Stimulated activated CD8-positive, alpha-beta memory T cell treated with anti-CD3 and anti-CD28 coated beads, Interleukin-7, amount 100 ng/mL, for 1 hour (primary cell): ENCODE results near the gene RANBP10.
"Not testable (repeated sequence)": the region's sequence is repeated elsewhere in the genome, so short reads cannot be mapped to it uniquely, and the experiment has no call there.

Source experiments
- DNase-seq, 2 donors: peaks; one replicate each; pipeline ENCODE4 v3.0.0-alpha.2; 2020; ENCODE audit warnings: low read depth in 2 of 2

Gene RANBP10

GRCh38 chr16:67779256-67780014 is 26.9 kb downstream of the RANBP10 start:
- no peak for DNase-seq

GRCh38 chr16:67775273-67775672 is 31.1 kb downstream of the RANBP10 start:
- DNase-seq, result no peak

GRCh38 chr16:67774457-67774853 is 31.9 kb downstream of the RANBP10 start:
- no peak for DNase-seq

GRCh38 chr16:67773569-67774456 is 32.5 kb downstream of the RANBP10 start:
- DNase-seq, result no peak

GRCh38 chr16:67773099-67773498 is 33.3 kb downstream of the RANBP10 start:
- no peak for DNase-seq

GRCh38 chr16:67770346-67770991 is 35.9 kb downstream of the RANBP10 start:
- no peak for DNase-seq

GRCh38 chr16:67767953-67768352 is 38.4 kb downstream of the RANBP10 start:
- DNase-seq, result no peak

GRCh38 chr16:67766291-67766690 is 40.1 kb downstream of the RANBP10 start:
- no peak for DNase-seq

- no peak for DNase-seq
Observed at GRCh38 chr16:67764158-67764667, 42.1 kb downstream of the RANBP10 start.

GRCh38 chr16:67763066-67763465 is 43.3 kb downstream of the RANBP10 start:
- no peak for DNase-seq

GRCh38 chr16:67762385-67762784 is 44.0 kb downstream of the RANBP10 start:
- no peak for DNase-seq

- DNase-seq, result no peak
Observed at GRCh38 chr16:67761924-67762323, 44.4 kb downstream of the RANBP10 start.

GRCh38 chr16:67760956-67761230 is 45.5 kb downstream of the RANBP10 start:
- no peak for DNase-seq

- no peak for DNase-seq
Observed at GRCh38 chr16:67760206-67760955, 46.0 kb downstream of the RANBP10 start.

GRCh38 chr16:67758966-67759365 is 47.4 kb downstream of the RANBP10 start:
- no peak for DNase-seq

GRCh38 chr16:67758006-67758405 is 48.4 kb downstream of the RANBP10 start:
- no peak for DNase-seq

GRCh38 chr16:67752641-67753040 is 53.7 kb downstream of the RANBP10 start:
- no peak for DNase-seq

- DNase-seq, result not testable (repeated sequence)
Observed at GRCh38 chr16:67751331-67751730, 55.0 kb downstream of the RANBP10 start.

GRCh38 chr16:67750466-67750865 is 55.9 kb downstream of the RANBP10 start:
- no peak for DNase-seq

GRCh38 chr16:67749436-67750078 is 56.8 kb downstream of the RANBP10 start:
- DNase-seq, result no peak

- no peak for DNase-seq
Observed at GRCh38 chr16:67748834-67749233, 57.5 kb downstream of the RANBP10 start.
